GM18526 (cell line): Measurements from ENCODE around the gene A4GNT.

ENCODE experiments used
- POLR2A ChIP-seq: IDR thresholded peaks from 3 replicates; pipeline ENCODE4 v1.6.1; 2011; ENCODE audit not compliant: insufficient read length; ENCODE audit errors: extremely low read depth

Gene A4GNT

GRCh38 chr3:138097192-138098172 lies 34.7 kb downstream of the A4GNT start:
- no peak for TF ChIP-seq POLR2A

GRCh38 chr3:138093721-138094120 lies 38.5 kb downstream of the A4GNT start:
- no peak for TF ChIP-seq POLR2A

- TF ChIP-seq POLR2A, result no peak
Observed at GRCh38 chr3:138092023-138092422, 40.2 kb downstream of the A4GNT start.

GRCh38 chr3:138089091-138089490 lies 43.1 kb downstream of the A4GNT start:
- no peak for TF ChIP-seq POLR2A

GRCh38 chr3:138084196-138084595 lies 48.0 kb downstream of the A4GNT start:
- no peak for TF ChIP-seq POLR2A

GRCh38 chr3:138082992-138083386 lies 49.2 kb downstream of the A4GNT start:
- no peak for TF ChIP-seq POLR2A

GRCh38 chr3:138082085-138082991 lies 49.9 kb downstream of the A4GNT start:
- TF ChIP-seq POLR2A, result no peak

- no peak for TF ChIP-seq POLR2A
Observed at GRCh38 chr3:138081371-138082084, 50.7 kb downstream of the A4GNT start.

- TF ChIP-seq POLR2A, result no peak
Observed at GRCh38 chr3:138079901-138080300, 52.3 kb downstream of the A4GNT start.

GRCh38 chr3:138078901-138079344 lies 53.3 kb downstream of the A4GNT start:
- no peak for TF ChIP-seq POLR2A

GRCh38 chr3:138078096-138078495 lies 54.1 kb downstream of the A4GNT start:
- no peak for TF ChIP-seq POLR2A
